Lung (tissue), 12 donors: ENCODE results near the gene NR2F1-AS1. TPM values are rescaled to one million over a fixed set of nuclear protein-coding genes. Genes with fewer than 3 reads are reported as not detected.

ENCODE experiments used
- ATAC-seq: fragments of 200-7000 bp; cut with Tn5 transposase; one replicate; pipeline ENCODE4 v1.9.1; 2020; ENCODE audit warnings: moderate number of reproducible peaks; ENCODE audit not compliant: insufficient read depth, low FRiP score
- DNase-seq, 3 donors: peaks; one replicate each; pipeline ENCODE4 v3.0.0-alpha.2; 2013 to 2017
- H3K27ac ChIP-seq, 2 donors: one replicate each; pipeline ENCODE4 v1.5.1; 2013; ENCODE audit warnings: mild to moderate bottlenecking in 2 of 2, moderate library complexity in 2 of 2, control low read depth in 1 of 2, inconsistent platforms in 1 of 2, low read depth in 1 of 2, low read length in 1 of 2
- H3K27me3 ChIP-seq, 3 donors: one replicate each; pipeline ENCODE4 v1.5.1; 2013; ENCODE audit warnings: low read length in 2 of 3; ENCODE audit not compliant: control insufficient read depth in 3 of 3, insufficient read depth in 3 of 3
- H3K36me3 ChIP-seq, 4 donors: one replicate each; pipeline ENCODE4 v1.5.1; 2013; ENCODE audit warnings: low read length in 4 of 4, mild to moderate bottlenecking in 1 of 4, moderate library complexity in 1 of 4; ENCODE audit not compliant: control insufficient read depth in 4 of 4, insufficient read depth in 4 of 4
- H3K4me1 ChIP-seq, 5 donors: one replicate each; pipeline ENCODE4 v1.5.1; 2013; ENCODE audit warnings: low read length in 5 of 5, mild to moderate bottlenecking in 2 of 5, moderate library complexity in 1 of 5; ENCODE audit not compliant: control insufficient read depth in 5 of 5, insufficient read depth in 5 of 5
- H3K4me3 ChIP-seq: one replicate; pipeline ENCODE4 v1.5.1; 2013; ENCODE audit warnings: mild to moderate bottlenecking, control low read depth, moderate library complexity
- H3K9ac ChIP-seq, 2 donors: one replicate each; pipeline ENCODE4 v1.5.1; 2013; ENCODE audit warnings: low read length in 2 of 2, control low read depth in 1 of 2; ENCODE audit not compliant: insufficient read depth in 1 of 2
- H3K9me3 ChIP-seq, 4 donors: one replicate each; pipeline ENCODE4 v1.5.1; 2013; ENCODE audit warnings: low read length in 3 of 4, mild to moderate bottlenecking in 1 of 4, moderate library complexity in 1 of 4; ENCODE audit not compliant: control insufficient read depth in 4 of 4, insufficient read depth in 3 of 4
- CTCF ChIP-seq: IDR thresholded peaks from 2 replicates; pipeline ENCODE4 v1.5.1; 2012; ENCODE audit warnings: mild to moderate bottlenecking; ENCODE audit errors: control extremely low read depth, extremely low read depth
- WGBS, 2 donors: extraction: QIAGEN DNeasy Blood & Tissue Kit; methylation state at CpG; one replicate each; pipeline ENCODE4 v1.1.7; 2013; 5-methylcytosine and 5-hydroxymethylcytosine counted together
- polyA plus RNA-seq, 2 donors: library from polyadenylated mRNA; stranded (reverse); fragments of 200-250 nt; gene quantifications; one replicate each; pipeline ENCODE4 v1.2.1, GENCODE V29; 2013
- total RNA-seq, 2 donors: library from RNA; depleted of rRNA in 1 of 2; stranded (reverse); fragments of >200 nt in 1 of 2; gene quantifications; one replicate each; pipeline ENCODE4 v1.2.1, GENCODE V29; 2014 to 2021
- donor health status: control.
- donor health status: control.
- donor health status: Bipolar disorder and iron deficiency.
- donor health status: healthy.
- donor health status: DM: yes; HTN: yes; CAD: no.

Gene NR2F1-AS1
- total and polyA plus RNA-seq, 4 donors = 3.6 to 50.0 (median 10.9) TPM

- Histone ChIP-seq H3K9ac (peak overlapping the region; percentile 17 to 89), H3K4me1 (peaks cover 0 to 68% (median 10%) of the 10 kb centered on the region in 5 donors), H3K4me3 (no peak overlapping the region), H3K36me3 (no peaks in the 10 kb centered on the region), H3K27me3 (peaks cover 0 to 81% (median 12%) of the 10 kb centered on the region in 3 donors), H3K9me3 (peaks cover 0 to 5% (median 0%) of the 10 kb centered on the region in 4 donors), H3K27ac (peak overlapping the region in 1 of 2 donors; percentile 57)
- DNase-seq (peak; percentile 63 to 68 (median 67)), ATAC-seq (no peak)
- WGBS, 2 donors = 13 to 25% methylated on average over 39 of the region's 39 CpGs
- no peak for TF ChIP-seq CTCF
Observed at GRCh38 chr5:93602241-93603077, 21.4 kb upstream of the NR2F1-AS1 start.

- Histone ChIP-seq H3K9me3 (peaks cover 0 to 5% (median 0%) of the 10 kb centered on the region in 4 donors), H3K4me3 (no peak overlapping the region), H3K27ac (peak overlapping the region in 1 of 2 donors; percentile 39), H3K27me3 (peaks cover 0 to 80% (median 12%) of the 10 kb centered on the region in 3 donors), H3K4me1 (peaks cover 0 to 63% (median 11%) of the 10 kb centered on the region in 5 donors), H3K36me3 (no peaks in the 10 kb centered on the region), H3K9ac (peak overlapping the region; percentile 17 to 89)
- TF ChIP-seq CTCF = no peak
- ATAC-seq (no peak), DNase-seq (peak; percentile 72 to 87 (median 86))
- WGBS, 2 donors = 16 to 23% methylated on average over 9 of the region's 9 CpGs
Observed at GRCh38 chr5:93601802-93602155, 20.8 kb upstream of the NR2F1-AS1 start.

GRCh38 chr5:93601071-93601801, 20.2 kb upstream of the NR2F1-AS1 start:
- Histone ChIP-seq H3K4me1 (peaks cover 0 to 66% (median 16%) of the 10 kb centered on the region in 5 donors), H3K27ac (peak overlapping the region in 1 of 2 donors; percentile 42), H3K9ac (peak overlapping the region in 1 of 2 donors; percentile 89), H3K36me3 (peaks cover 0 to under 1% (median 0%) of the 10 kb centered on the region in 4 donors), H3K9me3 (peaks cover 0 to 11% (median 0%) of the 10 kb centered on the region in 4 donors), H3K4me3 (no peak overlapping the region), H3K27me3 (peaks cover 0 to 80% (median 12%) of the 10 kb centered on the region in 3 donors)
- no peak for TF ChIP-seq CTCF
- WGBS, 2 donors = 39 to 42% methylated on average over 3 of the region's 3 CpGs
- ATAC-seq (no peak), DNase-seq (peak; percentile 69 to 92 (median 90))
